ENCODE data around the gene AOAH.

- TF ChIP-seq POLR2A (IDR thresholded peaks at IDR 0.05; ENCODE audit: low read depth, low read length) (no peak), TAF1 (IDR thresholded peaks at IDR 0.05; ENCODE audit: low read depth, low read length) (no peak), SPI1 (IDR thresholded peaks at IDR 0.05; ENCODE audit: low read depth, low read length) (no peak), POLR2AphosphoS5 (IDR thresholded peaks at IDR 0.05; ENCODE audit: low read depth, low read length) (no peak), PAX5 (IDR thresholded peaks at IDR 0.05; ENCODE audit: insufficient read depth, low read length, severe bottlenecking) (no peak), POU2F2 (IDR thresholded peaks at IDR 0.05; ENCODE audit: low read depth, low read length) (no peak)
These were observed 84.5 kb downstream of the AOAH start for GRCh38 chr7:36639826-36640225.
